Choroid plexus epithelial cell (primary cell): ENCODE measurements around the gene AP3M1.
A peak's percentile ranks its signal among the peaks of the same experiment; 100 is the strongest.

Experiments used
- DNase-seq: peaks from one replicate; pipeline ENCODE4 v3.0.0-alpha.2; 2010; ENCODE audit warnings: low read depth
- H3K4me3 ChIP-seq: 2 replicates; pipeline ENCODE4 v1.5.1; 2011; ENCODE audit warnings: low read depth, mild to moderate bottlenecking, control low read depth, low read length, moderate library complexity
- CTCF ChIP-seq: conservative IDR thresholded peaks from 2 replicates; pipeline ENCODE4 v1.5.1; 2011; ENCODE audit warnings: low read depth, mild to moderate bottlenecking, control low read depth, inconsistent platforms, low read length, moderate library complexity

Gene AP3M1

GRCh38 chr10:74187237-74187636 is 36.6 kb upstream of the AP3M1 start:
- TF ChIP-seq CTCF: no peak
- no peak overlapping the region for H3K4me3 ChIP-seq
- DNase-seq: no peak

GRCh38 chr10:74186678-74187077 is 36.0 kb upstream of the AP3M1 start:
- DNase-seq: no peak
- no peak for TF ChIP-seq CTCF
- H3K4me3 ChIP-seq: no peak overlapping the region

GRCh38 chr10:74179111-74179710 is 28.6 kb upstream of the AP3M1 start:
- no peak for DNase-seq
- no peak overlapping the region for H3K4me3 ChIP-seq
- no peak for TF ChIP-seq CTCF

- H3K4me3 ChIP-seq: no peak overlapping the region
- DNase-seq: no peak
- TF ChIP-seq CTCF: no peak
Measured at GRCh38 chr10:74178042-74178791, 27.6 kb upstream of the AP3M1 start.

GRCh38 chr10:74177140-74177677 is 26.6 kb upstream of the AP3M1 start:
- peak overlapping the region; percentile 77 for H3K4me3 ChIP-seq
- DNase-seq: no peak
- TF ChIP-seq CTCF: no peak

GRCh38 chr10:74176380-74177139 is 25.9 kb upstream of the AP3M1 start:
- peak; percentile 89 for DNase-seq
- H3K4me3 ChIP-seq: peak overlapping the region; percentile 77
- TF ChIP-seq CTCF: no peak
